A673 (cell line): ENCODE results near the gene CCDC61. TPM values are rescaled to one million over a fixed set of nuclear protein-coding genes. Genes with fewer than 3 reads are reported as not detected.

Experiments used
- BruUV-seq: library from RNA; stranded (reverse); fragments of 400-500 nt; replicated peaks from 2 replicates; lab custom pipeline; 2021; lab: Mats Ljungman, UMichigan
- CTCF ChIA-PET: fragments of 300-600 bp; sonication (Branson Sonifier 250); formaldehyde crosslinking; loops from one replicate; lab custom pipeline; 2022; ENCODE audit warnings: antibody characterized with exemption; lab: Charles Lee
- POLR2A ChIA-PET: fragments of 300-600 bp; sonication (Branson Sonifier 250); formaldehyde crosslinking; loops from one replicate; lab custom pipeline; 2022; ENCODE audit warnings: antibody characterized with exemption; ENCODE audit not compliant: low non-redundant PET; lab: Charles Lee
- DNase-seq: peaks from one replicate; pipeline ENCODE4 v3.0.0-alpha.2; 2015; ENCODE audit warnings: low spot score
- H3K27ac ChIP-seq: fragments of 200-600 bp; sonication (generic); 2 replicates; pipeline ENCODE4 v1.5.1; 2016; ENCODE audit warnings: mixed run types, low read depth, mild to moderate bottlenecking, mixed read lengths, antibody characterized with exemption, low read length; ENCODE audit not compliant: poor library complexity, severe bottlenecking
- H3K27me3 ChIP-seq: fragments of 200-600 bp; sonication (generic); replicated peaks from 2 replicates; pipeline ENCODE4 v1.6.1; 2017; ENCODE audit warnings: mixed run types, low read depth, mild to moderate bottlenecking, mixed read lengths, antibody characterized with exemption, low read length; ENCODE audit not compliant: insufficient read depth, poor library complexity
- H3K36me3 ChIP-seq: fragments of 200-600 bp; sonication (generic); 2 replicates; pipeline ENCODE4 v1.6.1; 2016; ENCODE audit warnings: mixed run types, mild to moderate bottlenecking, mixed read lengths, antibody characterized with exemption, low read length; ENCODE audit not compliant: insufficient read depth, poor library complexity, severe bottlenecking
- H3K4me1 ChIP-seq: fragments of 200-600 bp; sonication (generic); 2 replicates; pipeline ENCODE4 v1.6.1; 2017; ENCODE audit warnings: mixed run types, mild to moderate bottlenecking, mixed read lengths, antibody characterized with exemption, low read length; ENCODE audit not compliant: insufficient read depth, poor library complexity, severe bottlenecking
- H3K4me3 ChIP-seq: fragments of 200-600 bp; sonication (generic); 2 replicates; pipeline ENCODE4 v1.5.1; 2016; ENCODE audit warnings: low read depth, mixed run types, mild to moderate bottlenecking, mixed read lengths, low read length; ENCODE audit not compliant: poor library complexity, severe bottlenecking
- H3K9me3 ChIP-seq: fragments of 200-600 bp; sonication (generic); 2 replicates; pipeline ENCODE4 v1.6.1; 2016; ENCODE audit warnings: mixed run types, low read depth, mild to moderate bottlenecking, mixed read lengths, antibody characterized with exemption, low read length; ENCODE audit not compliant: poor library complexity, severe bottlenecking
- CTCF ChIP-seq: fragments of 300-800, 200-600 bp; sonication (generic); conservative IDR thresholded peaks from 2 replicates; pipeline ENCODE4 v1.5.1; 2017; ENCODE audit warnings: low read depth, mild to moderate bottlenecking, antibody characterized with exemption, low read length, moderate library complexity, mixed read lengths
- EZH2 ChIP-seq: fragments of 200-600 bp; sonication (generic); IDR thresholded peaks from 2 replicates; pipeline ENCODE4 v1.6.1; 2017; ENCODE audit warnings: borderline replicate concordance, low read depth, mild to moderate bottlenecking, mixed read lengths, antibody characterized with exemption, low read length; ENCODE audit not compliant: poor library complexity, severe bottlenecking
- intact Hi-C: fragments of 100-400 bp; cut with micrococcal nuclease; formaldehyde crosslinking; loops from one replicate; pipeline ENCODE4 v1.10.0; 2022; ENCODE audit not compliant: unreplicated experiment
- total RNA-seq: library from RNA; stranded (reverse); gene quantifications from 2 replicates; pipeline ENCODE4 v1.2.3, GENCODE V29; 2021

CCDC61 gene
- total RNA-seq, 1 experiment from 2014 or later = 16.5 TPM

GRCh38 chr19:46040952-46041500 is 45.8 kb downstream of the CCDC61 start, which contains the start of gene IGFL4:
IGFL4 (minus strand) TSS chr19:46041002; CDS start chr19:46040962, 40 bp downstream.
- Histone ChIP-seq H3K9me3 (no peaks in the 10 kb centered on the region), H3K27ac (no peak within 1 kb of the TSS), H3K36me3 (no peaks in the 10 kb centered on the region), H3K4me1 (peaks cover 3% of the 10 kb centered on the region), H3K27me3 (peaks cover 43% of the 10 kb centered on the region), H3K4me3 (no peak within 1 kb of the TSS)
- ChIA-PET CTCF (interaction anchor here (0.7 kb wide), 1 partner anchor 242 kb away, joined by 3 read pairs; no protein-coding TSS in a partner anchor), POLR2A (no interaction called here)
- intact Hi-C loops = no loop called here
- DNase-seq = peak; percentile 38
- no TSS peak for BruUV-seq
- TF ChIP-seq CTCF = no peak
- no peak for TF ChIP-seq EZH2

- TF ChIP-seq CTCF = no peak
- no peak for TF ChIP-seq EZH2
- CTCF ChIA-PET = interaction anchor here (1.3 kb wide), 1 partner anchor 14 kb away, joined by 5 read pairs; no protein-coding TSS in a partner anchor
- POLR2A ChIA-PET = interaction anchor here (0.5 kb wide), 1 partner anchor 13 kb away, joined by 3 read pairs; no protein-coding TSS in a partner anchor
- DNase-seq = no peak
- Histone ChIP-seq H3K4me1 (peaks cover 3% of the 10 kb centered on the region), H3K36me3 (no peaks in the 10 kb centered on the region), H3K27me3 (peaks cover 56% of the 10 kb centered on the region), H3K9me3 (no peaks in the 10 kb centered on the region), H3K4me3 (no peak overlapping the region), H3K27ac (no peak overlapping the region)
- intact Hi-C loops = no loop called here
- BruUV-seq = no TSS peak
Measured at GRCh38 chr19:46042252-46042883, 47.1 kb downstream of the CCDC61 start.

- TF ChIP-seq CTCF (no peak), EZH2 (no peak)
- H3K36me3 ChIP-seq = no peaks in the 10 kb centered on the region
- BruUV-seq = no TSS peak
- intact Hi-C loops = no loop called here
- ChIA-PET CTCF (no interaction called here), POLR2A (no interaction called here)
- peaks cover 3% of the 10 kb centered on the region for H3K4me1 ChIP-seq
- no peak overlapping the region for H3K4me3 ChIP-seq
- no peaks in the 10 kb centered on the region for H3K9me3 ChIP-seq
- H3K27ac ChIP-seq = no peak overlapping the region
- peaks cover 68% of the 10 kb centered on the region for H3K27me3 ChIP-seq
- no peak for DNase-seq
Measured at GRCh38 chr19:46043519-46043918, 48.3 kb downstream of the CCDC61 start.
